Stomach (tissue), 9 donors: ENCODE measurements around the gene ELMOD3. TPM values are rescaled to one million over a fixed set of nuclear protein-coding genes. Genes with fewer than 3 reads are reported as not detected.

ENCODE experiments used
- DNase-seq, 2 donors: peaks; one replicate each; pipeline versions ENCODE4 v3.0.0 to v3.0.0-alpha.2; 2013 to 2019
- H3K27ac ChIP-seq, 5 donors: fragments of 200-600 bp in 4 of 5; sonication (generic) in 4 of 5; one replicate each; pipeline ENCODE4 v1.5.1; 2013 to 2019; ENCODE audit warnings: mild to moderate bottlenecking in 1 of 5, moderate library complexity in 1 of 5
- H3K27me3 ChIP-seq, 3 donors: fragments of 200-600 bp; sonication (generic); one replicate each; pipeline ENCODE4 v1.5.1; 2017 to 2019; ENCODE audit warnings: mixed run types in 1 of 3
- H3K36me3 ChIP-seq, 4 donors: fragments of 200-600 bp; sonication (generic); 1 replicate in 3 of 4; 2 replicates in 1 of 4; pipeline ENCODE4 v1.5.1; 2016 to 2019
- H3K4me1 ChIP-seq, 4 donors: fragments of 200-600 bp; sonication (generic); one replicate each; pipeline ENCODE4 v1.5.1; 2016 to 2019
- H3K4me3 ChIP-seq, 4 donors: fragments of 200-600 bp; sonication (generic) in 3 of 4; one replicate each; pipeline ENCODE4 v1.5.1; 2016 to 2019; ENCODE audit warnings: mild to moderate bottlenecking in 1 of 4
- H3K9me3 ChIP-seq, 4 donors: fragments of 200-600 bp; sonication (generic); one replicate each; pipeline ENCODE4 v1.5.1; 2016 to 2019
- CTCF ChIP-seq, 7 experiments: fragments of 450-650 bp in 4 of 7; fragments of 200-600 bp in 3 of 7; sonication (generic) in 3 of 7; IDR thresholded peaks; one replicate each; pipeline ENCODE4 v1.5.1; 2016 to 2019; ENCODE audit warnings: antibody characterized with exemption in 7 of 7, control low read depth in 2 of 7, mild to moderate bottlenecking in 1 of 7
- EP300 ChIP-seq: sonication (generic); formaldehyde crosslinking; IDR thresholded peaks from one replicate; pipeline ENCODE4 v1.6.1; 2017; ENCODE audit warnings: antibody characterized with exemption
- POLR2A ChIP-seq, 4 donors: fragments of 450-650 bp; IDR thresholded peaks; one replicate each; pipeline ENCODE4 v1.6.1; 2016; ENCODE audit warnings: antibody characterized with exemption in 4 of 4, control low read depth in 2 of 4, mild to moderate bottlenecking in 1 of 4, moderate library complexity in 1 of 4
- POLR2AphosphoS5 ChIP-seq, 3 donors: sonication (generic); formaldehyde crosslinking; IDR thresholded peaks; one replicate each; pipeline ENCODE4 v1.6.1; 2016; ENCODE audit warnings: antibody characterized with exemption in 3 of 3
- WGBS, 5 donors: extraction: QIAGEN DNeasy Blood & Tissue Kit in 3 of 5; methylation state at CpG; one replicate each; pipeline versions ENCODE4 v1.1.5 to v1.1.7; 2013 to 2018; 5-methylcytosine and 5-hydroxymethylcytosine counted together
- intact Hi-C: fragments of 100-400 bp; cut with DNase I; formaldehyde crosslinking; loops from one replicate; pipeline ENCODE4 v1.15.1; 2023; ENCODE audit warnings: low total_unique reads
- polyA plus RNA-seq, 3 donors: library from polyadenylated mRNA; stranded (reverse); fragments of 200-250 nt; gene quantifications; one replicate each; pipeline ENCODE4 v1.2.3, GENCODE V29; 2013
- total RNA-seq, 5 donors: library from RNA; depleted of rRNA; stranded (reverse); fragments of >200 nt; gene quantifications; one replicate each; pipeline versions ENCODE4 v1.1.0 to v1.2.3, GENCODE V29; 2014 to 2016
- donor health status: healthy with polysubstance abuse.
- donor health status: Bipolar disorder and iron deficiency.
- donor health status: healthy.

ELMOD3 gene
- total and polyA plus RNA-seq, 8 donors, result 13.4 to 43.8 (median 19.3) TPM

GRCh38 chr2:85421260-85422071 lies 66.9 kb downstream of the ELMOD3 start:
- WGBS, 5 donors, result 23 to 44% (median 36%) methylated on average over 13 of the region's 13 CpGs

GRCh38 chr2:85422072-85422457 lies 67.5 kb downstream of the ELMOD3 start:
- Histone ChIP-seq H3K4me1 (peaks cover 37 to 54% (median 50%) of the 10 kb centered on the region in 4 donors), H3K4me3 (peak overlapping the region in 1 of 4 donors; percentile 23), H3K27me3 (no peaks in the 10 kb centered on the region), H3K9me3 (no peaks in the 10 kb centered on the region), H3K36me3 (no peaks in the 10 kb centered on the region), H3K27ac (peak overlapping the region; percentile 86 to 99 (median 97))
- WGBS, 5 donors, result 39 to 78% (median 60%) methylated on average over 2 of the region's 2 CpGs
- TF ChIP-seq EP300, result no peak
- DNase-seq, result no peak
- intact Hi-C loops, result no loop called here

More at GRCh38 chr2:85421260-85422071, 66.9 kb downstream of the ELMOD3 start:
- H3K4me1 ChIP-seq, result peaks cover 36 to 49% (median 46%) of the 10 kb centered on the region in 4 donors
- intact Hi-C loops, result loop anchor here (2.0 kb wide), 1 partner anchor 131 kb away; no protein-coding TSS in a partner anchor
- no peaks in the 10 kb centered on the region for H3K36me3 ChIP-seq
- TF ChIP-seq POLR2AphosphoS5 (IDR thresholded peaks at IDR 0.05) (peak in 2 of 3 donors; percentile 37 to 44), EP300 (no peak), CTCF (IDR thresholded peaks at IDR 0.05) (no peak), POLR2A (IDR thresholded peaks at IDR 0.05) (no peak)
- no peaks in the 10 kb centered on the region for H3K9me3 ChIP-seq
- no peaks in the 10 kb centered on the region for H3K27me3 ChIP-seq
- DNase-seq, result peak; percentile 81 to 87
- peak overlapping the region in 2 of 4 donors; percentile 8 to 23 for H3K4me3 ChIP-seq
- H3K27ac ChIP-seq, result peak overlapping the region; percentile 86 to 99 (median 97)

- WGBS, 5 donors, result 73 to 88% (median 78%) methylated on average over 3 to 5 of the region's 5 CpGs
- intact Hi-C loops, result no loop called here
- Histone ChIP-seq H3K27me3 (no peaks in the 10 kb centered on the region), H3K36me3 (no peaks in the 10 kb centered on the region), H3K4me1 (peaks cover 41 to 51% (median 46%) of the 10 kb centered on the region in 4 donors), H3K27ac (no peak overlapping the region), H3K4me3 (no peak overlapping the region), H3K9me3 (no peaks in the 10 kb centered on the region)
- no peak for TF ChIP-seq POLR2AphosphoS5 (IDR thresholded peaks at IDR 0.05)
- TF ChIP-seq CTCF (IDR thresholded peaks at IDR 0.05), result no peak
- no peak for TF ChIP-seq POLR2A (IDR thresholded peaks at IDR 0.05)
- TF ChIP-seq EP300, result no peak
- DNase-seq, result no peak
Measured at GRCh38 chr2:85423525-85423924, 69.0 kb downstream of the ELMOD3 start.

GRCh38 chr2:85425588-85425987 lies 71.0 kb downstream of the ELMOD3 start:
- Histone ChIP-seq H3K4me1 (peaks cover 25 to 32% (median 27%) of the 10 kb centered on the region in 4 donors), H3K27me3 (no peaks in the 10 kb centered on the region), H3K27ac (peak overlapping the region in 1 of 5 donors; percentile 5), H3K9me3 (no peaks in the 10 kb centered on the region), H3K4me3 (no peak overlapping the region), H3K36me3 (no peaks in the 10 kb centered on the region)
- TF ChIP-seq CTCF (IDR thresholded peaks at IDR 0.05), result no peak
- peak in 1 of 3 donors; percentile 17 for TF ChIP-seq POLR2AphosphoS5 (IDR thresholded peaks at IDR 0.05)
- DNase-seq, result no peak
- intact Hi-C loops, result no loop called here
- 26 to 73% (median 60%) methylated on average over 1 to 3 of the region's 3 CpGs for WGBS, 5 donors
